Measurements from ENCODE around the gene SGK2.

Gene SGK2

DNA sequence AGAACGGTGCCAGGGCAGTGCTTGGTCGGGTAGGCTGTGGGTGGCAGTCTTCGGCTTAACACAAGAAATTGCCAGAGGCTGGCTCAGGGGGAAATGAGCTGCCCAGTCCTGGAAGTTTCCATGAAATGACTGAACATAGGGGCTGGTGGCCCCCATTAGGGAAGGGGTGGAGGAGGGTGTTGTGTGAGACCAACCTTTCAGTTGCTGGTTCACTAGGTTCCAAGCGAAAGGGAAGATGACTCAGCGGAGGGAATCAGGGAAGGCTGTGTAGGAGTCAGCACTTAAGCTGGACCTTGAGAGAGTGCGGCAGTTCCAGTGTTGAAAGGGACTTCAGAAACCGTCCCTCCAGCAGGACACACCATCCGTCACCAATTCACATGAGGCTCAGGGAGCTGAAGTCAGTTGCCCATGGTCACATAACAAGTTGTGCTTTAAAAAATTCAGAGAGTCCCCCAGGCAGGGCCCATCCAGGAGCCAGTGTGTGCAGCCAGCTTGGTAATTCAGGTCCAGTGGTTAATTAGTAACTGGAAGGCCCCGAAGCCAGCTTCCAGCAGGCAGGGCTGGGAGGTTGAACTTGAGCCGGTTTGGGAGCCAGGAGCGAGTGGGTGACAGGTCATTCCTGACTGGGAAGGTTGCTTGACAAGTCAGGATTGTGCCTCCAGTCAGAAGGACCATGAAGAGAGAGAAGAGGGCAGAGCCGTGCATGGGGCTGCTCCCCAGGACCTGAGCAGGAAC is at the start of gene SGK2:
Gene SGK2, plus strand, starts transcription at position 616 of the 735 bp plus-strand sequence. CDS start 7,469 bp downstream, outside the sequence.
- DNase-seq, result no peak

DNA sequence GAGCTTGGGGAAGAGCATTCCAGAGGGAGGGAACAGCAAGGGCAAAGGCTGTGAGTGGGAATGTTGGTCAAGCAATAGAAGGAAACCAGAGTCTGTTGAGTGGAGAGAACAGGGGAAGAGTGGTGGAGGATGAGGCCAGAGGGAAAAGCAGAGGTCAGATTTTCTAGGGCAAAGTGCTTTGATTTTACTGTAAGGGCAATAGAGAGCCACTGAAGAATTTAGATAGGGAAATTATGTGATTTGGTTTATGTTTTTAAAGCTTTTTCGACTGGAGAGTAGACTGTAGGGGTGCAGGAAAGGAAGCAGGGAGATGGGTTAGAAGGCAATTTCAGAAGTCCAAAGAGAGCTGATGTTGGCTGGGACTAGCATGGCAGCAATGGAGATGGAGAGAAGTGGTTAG is 46.9 kb upstream of the SGK2 start:
- DNase-seq, result no peak

DNA sequence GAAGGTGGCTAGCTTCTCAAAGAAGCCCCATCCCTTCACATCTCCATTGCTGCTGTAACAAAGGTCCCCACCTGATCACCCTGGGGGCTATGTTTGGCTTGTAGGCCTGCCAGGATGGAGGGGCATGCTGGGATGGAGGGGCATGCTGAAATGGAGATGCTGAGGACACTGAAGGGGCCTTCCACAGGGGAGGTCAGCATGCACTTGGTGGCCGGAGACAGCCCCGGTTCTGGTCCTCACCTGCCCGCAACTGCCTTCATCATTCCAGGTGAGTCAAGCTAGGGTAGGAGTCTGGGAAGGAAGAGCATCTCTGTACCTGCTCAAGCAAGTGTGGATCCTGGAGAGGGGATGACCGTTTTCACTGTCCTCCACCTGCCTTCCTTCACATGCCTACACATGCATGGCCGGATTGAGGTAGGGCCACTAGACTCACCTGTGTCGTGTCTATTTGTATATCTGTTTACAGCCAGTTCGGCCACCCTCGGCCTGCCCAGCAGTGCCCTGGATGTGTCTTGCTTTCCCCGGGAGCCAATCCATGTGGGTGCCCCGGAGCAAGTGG is 45.4 kb upstream of the SGK2 start:
- DNase-seq, result no peak

DNA sequence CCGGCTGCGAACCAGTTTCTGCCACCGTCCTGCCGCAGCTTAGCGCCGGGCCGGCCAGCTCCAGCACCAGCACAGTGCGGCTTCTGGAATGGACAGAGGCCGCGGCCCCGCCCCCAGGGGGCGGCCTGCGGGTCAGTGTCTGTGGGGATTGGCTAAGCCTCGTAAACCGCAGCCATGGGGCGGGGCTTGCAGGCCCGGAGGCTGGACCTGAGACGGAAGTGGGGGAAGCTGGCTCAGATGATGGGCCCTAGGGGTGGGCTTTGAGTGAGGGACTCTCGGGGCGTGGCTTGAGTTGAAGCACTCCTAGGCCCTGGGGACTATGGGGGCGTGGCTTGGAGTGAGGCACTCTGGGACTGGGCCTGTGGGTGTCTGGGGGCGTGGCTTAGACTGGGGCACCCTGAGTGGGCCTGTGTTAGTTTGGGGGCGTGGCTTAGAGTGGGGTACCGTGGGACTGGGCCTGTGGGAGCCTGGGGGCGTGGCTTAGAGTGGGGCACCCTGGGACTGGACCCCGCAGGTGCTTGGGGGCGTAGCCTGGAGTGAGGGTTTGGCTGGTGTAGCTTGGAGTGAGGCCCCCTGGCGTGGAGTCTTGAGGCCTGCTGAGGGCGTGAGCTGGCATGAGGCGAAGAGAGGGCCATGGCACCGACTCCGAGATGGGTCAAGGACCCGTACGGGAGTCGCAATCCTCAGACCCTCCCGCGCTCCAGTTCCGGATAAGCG is 44.7 kb upstream of the SGK2 start:
- peak; percentile 84 for DNase-seq

DNA sequence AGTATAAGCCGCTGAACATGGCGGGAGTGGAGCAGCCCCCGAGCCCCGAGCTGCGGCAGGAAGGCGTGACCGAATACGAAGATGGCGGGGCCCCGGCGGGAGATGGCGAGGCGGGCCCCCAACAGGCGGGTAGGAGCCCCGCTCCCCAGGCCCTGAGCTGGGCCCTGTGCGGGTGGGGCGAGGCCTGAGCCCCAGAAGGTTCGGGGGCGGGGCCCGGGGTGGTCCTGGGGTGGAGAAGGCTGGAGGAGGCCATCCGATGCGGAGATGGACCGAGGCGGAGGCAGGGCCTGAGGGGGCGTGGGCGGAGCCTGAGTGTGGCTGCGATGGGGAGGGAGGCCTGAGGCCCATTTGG is 44.2 kb upstream of the SGK2 start:
- no peak for DNase-seq

DNA sequence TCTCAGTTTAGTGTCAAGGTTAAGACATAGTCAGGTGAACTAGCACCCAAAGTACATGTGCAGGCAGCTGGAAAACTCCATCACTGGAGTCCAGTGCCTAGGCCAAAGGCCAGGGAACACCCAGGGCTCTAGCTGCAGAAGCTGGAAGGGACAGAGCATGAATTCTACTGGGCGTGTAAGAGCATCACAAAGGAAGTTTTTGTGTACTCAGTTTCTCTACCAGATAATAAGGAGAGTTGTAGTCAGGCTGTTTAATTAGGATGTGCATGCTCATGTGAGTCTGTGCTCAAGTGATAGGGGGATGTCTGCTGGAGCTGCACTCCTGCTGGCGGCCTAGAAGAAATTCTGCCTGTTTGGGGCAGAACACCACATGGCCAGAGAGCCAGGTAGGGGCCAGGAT is 43.2 kb upstream of the SGK2 start:
- DNase-seq, result no peak

DNA sequence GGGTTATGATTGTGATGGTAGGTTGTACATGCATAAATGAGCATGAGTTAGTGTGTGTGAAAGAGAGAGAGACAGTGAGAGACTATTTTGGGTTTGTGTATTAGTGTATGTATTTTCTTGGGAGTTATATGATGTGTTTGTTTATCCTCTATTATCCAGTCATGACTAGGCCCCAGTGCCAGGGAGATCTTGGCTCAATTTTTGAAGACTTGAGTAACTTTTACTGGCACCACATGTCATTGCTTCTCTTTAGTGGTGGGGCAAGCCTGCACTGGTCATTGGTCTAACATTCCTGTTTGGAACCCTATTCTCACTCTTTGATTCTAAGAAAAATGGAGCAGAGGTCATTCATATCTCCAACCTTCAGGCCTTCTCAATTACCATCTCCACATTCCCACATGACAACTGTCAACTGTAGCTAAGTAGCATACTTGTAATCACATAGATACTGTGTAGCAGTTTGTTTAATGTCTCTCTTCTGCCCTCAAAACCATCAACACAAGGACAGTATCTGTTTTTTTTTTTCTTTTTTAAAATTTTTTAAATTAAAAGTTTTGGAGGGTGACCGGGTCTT is 42.5 kb upstream of the SGK2 start:
- DNase-seq, result no peak

DNA sequence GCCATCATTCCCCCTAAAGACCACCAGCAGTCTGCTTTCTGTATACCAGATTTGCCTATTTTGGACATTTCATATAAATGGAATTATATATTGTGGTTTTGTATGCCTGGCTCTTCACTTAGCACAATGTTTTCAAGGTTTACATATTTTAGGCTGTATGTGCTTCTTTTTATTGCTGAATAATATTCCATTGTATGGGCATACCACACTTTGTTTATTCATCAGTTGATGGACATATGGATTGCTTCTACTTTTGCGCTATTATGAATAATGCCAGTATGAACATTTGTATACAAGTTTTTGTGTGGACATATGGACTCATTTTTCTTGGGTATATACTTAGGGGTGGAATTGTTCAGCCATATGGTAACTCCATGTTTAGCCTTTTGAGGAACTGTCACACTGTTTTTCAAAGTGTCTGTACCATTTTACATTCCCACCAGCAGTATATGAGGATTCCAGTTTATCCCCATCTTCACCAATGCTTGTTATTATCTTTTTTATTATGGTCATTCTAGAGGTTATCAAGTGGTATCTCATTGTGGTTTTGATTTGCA is 38.7 kb upstream of the SGK2 start:
- DNase-seq, result no peak

DNA sequence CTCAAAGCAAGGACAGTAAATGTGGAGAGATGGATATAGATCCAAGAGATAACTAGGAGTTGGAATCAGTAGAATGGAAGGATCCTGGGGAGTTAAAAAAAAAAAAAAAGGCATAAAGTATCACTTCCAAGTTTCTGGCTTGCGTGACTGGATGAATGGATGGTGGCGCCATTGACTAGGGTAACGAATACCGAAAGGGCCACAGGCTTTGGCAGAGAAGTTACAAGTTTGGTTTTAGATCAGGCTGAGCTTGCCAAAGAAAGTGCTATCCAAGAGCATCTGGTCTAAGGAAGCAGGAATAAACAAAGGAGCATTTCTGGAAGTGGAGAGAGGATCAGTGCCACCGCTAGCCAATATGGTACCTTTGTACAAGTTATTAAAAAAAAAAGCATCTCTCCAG is 33.8 kb upstream of the SGK2 start:
- DNase-seq, result no peak

DNA sequence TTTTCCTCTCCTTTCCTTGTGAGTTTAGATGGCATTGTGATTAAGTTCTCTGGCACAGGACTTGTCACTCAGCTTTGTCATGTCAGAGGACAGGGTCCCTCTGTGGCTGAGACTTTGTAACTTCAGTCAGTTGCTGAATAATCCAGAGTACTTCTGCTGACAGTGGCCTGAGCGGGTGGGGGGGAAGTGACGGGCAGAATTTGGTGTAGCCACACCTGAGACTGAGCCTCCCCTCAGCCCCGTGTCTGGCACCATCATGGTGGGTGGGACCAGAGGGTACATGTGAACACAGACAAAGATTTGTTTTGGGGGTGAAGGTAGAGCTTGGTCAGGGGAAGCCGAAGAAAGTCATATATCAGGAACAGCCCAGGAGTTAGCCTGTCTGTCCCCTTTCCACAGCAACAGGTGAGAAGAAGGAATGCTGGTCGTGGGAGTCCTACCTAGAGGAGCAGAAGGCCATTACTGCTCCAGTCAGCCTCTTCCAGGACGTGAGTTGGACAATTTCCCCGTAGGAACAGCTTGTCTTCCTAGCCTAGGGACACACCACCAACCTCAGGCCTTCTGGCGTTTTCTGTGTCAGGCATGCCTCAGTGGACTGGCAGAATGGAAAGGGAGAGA is 30.5 kb upstream of the SGK2 start:
- no peak for DNase-seq

DNA sequence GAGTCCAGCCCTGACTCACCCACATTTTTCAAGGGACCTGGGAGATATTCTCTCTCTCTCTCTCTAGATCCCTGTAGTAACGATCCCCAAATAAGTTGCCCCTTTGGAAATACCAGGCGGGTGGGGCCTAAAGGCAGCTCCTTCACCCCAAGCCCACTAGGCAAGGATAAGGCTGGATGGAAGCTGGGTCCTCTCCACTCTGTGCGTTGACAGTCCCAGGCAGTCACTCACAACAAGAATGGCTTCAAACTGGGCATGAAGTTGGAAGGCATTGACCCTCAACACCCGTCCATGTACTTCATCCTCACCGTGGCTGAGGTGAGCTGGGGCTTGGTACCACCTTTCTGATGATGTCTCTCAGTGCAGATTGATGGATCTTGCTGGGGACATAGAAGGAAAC is 29.8 kb upstream of the SGK2 start:
- DNase-seq, result no peak

DNA sequence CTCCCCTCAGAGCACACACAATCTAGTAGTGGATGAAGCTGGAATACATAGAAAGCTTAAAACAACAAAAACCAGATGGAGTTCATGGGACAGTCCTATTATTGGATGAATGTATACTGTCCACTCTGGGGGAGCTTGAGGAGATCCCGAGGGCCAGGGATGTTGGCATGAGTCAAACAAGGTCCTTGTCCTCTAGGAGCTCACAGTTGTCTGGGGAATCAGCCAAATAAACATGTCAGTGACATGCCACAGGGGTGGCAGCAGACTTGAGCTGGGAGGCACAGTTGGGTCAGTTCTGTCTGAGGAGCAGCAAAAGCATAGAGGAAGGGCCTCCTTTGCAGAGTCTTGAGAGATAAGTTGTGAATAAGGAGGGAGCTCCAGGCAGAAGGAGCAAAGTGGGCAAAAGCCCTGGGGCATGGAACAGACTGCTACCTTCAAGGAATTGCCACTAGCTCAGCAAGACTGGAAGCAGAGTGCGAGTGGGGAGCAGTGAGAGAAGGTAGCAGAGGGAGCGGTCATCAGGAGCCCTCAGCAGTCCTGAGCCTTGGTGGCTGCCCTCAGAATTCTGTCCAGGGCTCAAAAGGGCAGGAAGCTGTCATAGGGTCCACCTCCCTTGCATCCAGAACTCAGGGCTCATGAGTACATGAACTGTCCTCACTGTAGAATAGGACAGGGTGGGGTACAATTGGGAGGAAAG is 29.2 kb upstream of the SGK2 start:
- no peak for DNase-seq

DNA sequence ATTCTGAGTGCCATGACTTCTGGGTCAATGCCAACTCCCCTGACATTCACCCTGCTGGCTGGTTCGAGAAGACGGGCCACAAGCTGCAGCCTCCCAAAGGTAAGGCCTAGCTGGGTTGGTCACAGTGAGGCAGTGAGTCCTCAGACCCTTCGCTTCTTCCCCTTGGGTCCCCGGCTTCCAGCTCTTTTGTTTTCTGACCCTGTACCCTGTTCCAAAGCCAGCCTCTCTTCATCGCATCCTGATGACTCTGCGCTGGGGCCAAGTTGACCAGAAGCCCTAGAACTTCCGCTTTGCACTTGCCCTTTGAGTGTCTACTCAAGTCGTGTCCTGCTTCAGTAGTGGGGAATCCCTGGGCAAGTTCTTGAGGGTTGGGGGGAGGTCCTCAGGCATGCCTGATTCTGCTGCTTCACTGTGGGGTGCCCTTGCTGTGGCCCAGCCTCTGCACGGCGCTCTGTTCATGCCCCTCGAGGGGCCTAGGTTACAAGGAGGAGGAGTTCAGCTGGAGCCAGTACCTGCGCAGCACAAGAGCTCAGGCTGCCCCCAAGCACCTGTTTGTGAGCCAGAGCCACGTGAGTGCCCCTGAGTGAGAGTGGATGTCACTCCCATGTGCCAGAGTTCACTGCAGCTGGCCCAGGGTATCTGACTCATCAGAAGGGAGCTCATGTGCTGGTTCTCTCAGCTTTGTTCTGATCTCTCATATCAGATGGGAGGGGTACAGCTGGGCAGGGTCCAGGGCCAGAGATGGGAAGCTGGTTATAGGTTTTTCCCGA is 28.3 kb upstream of the SGK2 start:
- no peak for DNase-seq

DNA sequence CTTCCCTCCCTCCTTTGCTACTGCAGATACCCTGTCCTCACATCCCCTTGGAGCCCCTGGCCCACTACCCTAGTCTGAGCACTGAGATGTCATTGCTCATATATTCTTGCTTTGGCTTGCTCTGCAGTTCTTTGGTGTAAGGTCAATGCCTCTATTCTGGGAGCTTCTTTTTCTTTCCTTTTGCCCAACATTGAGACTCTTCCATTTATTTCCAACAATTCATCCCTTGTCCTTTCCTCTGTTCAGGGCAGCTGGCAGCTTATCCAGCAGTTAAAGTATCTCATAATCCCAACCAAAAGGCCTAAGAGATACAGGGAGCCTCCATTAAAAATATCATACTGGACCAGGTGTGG is 27.8 kb upstream of the SGK2 start:
- no peak for DNase-seq

DNA sequence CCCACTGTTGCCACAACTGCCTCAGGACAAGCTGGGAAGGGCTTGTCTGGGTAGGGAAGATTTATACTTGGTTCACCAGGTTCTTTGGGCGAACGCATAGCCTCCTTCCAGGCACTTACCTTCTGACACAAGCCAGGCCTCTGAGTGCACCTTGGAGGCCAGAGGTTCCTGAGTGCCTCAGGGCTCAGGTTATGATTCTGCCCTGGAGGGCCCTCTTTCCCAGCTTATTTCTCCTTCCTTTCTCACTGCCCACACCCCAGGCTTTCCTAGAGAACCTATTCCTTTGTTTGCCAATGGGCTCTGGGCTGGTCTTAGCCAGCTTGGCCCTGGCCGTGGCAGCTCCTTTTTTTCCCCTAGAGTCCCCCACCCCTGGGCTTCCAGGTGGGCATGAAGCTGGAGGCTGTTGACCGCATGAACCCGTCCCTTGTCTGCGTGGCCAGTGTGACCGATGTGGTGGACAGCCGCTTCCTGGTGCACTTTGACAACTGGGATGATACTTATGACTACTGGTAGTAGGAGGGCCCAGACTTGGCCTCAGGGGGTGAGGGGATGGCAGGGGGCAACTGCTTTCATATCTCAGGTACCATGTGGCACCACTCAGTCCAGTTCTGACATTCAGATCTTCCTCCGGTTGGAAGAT is 26.3 kb upstream of the SGK2 start:
- no peak for DNase-seq

DNA sequence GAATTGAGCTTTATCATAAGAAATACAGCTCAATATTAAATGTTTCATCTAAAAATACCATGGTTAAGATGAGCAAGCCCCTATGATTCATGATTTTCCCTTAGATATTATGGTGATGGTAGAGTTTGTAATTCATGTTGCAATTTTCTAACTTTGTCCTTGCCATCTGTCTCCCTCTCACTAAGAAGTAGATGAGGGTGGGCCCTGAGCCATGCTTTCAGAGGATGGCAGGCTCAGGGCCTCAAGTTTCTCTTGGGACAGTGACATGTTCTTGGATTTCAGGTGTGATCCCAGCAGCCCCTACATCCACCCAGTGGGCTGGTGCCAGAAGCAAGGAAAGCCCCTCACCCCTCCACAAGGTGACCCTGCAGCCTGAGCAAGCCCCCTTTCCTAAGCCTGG is 25.8 kb upstream of the SGK2 start:
- DNase-seq, result no peak

DNA sequence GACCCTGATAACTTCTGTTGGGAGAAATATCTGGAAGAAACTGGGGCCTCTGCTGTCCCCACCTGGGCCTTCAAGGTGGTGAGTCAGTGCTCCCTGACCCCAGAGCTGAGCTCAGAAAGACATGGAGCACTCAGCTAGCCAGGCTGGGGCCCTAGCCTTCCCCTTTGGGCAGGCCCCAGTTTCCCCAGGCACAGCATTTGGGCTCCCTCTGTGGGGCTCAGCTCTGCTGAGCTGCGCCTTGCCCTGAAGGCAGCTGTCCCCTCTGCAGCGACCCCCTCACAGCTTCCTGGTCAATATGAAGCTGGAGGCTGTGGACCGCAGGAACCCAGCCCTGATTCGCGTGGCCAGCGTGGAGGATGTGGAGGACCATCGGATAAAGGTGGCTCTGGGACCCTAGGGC is 24.8 kb upstream of the SGK2 start:
- DNase-seq, result no peak

DNA sequence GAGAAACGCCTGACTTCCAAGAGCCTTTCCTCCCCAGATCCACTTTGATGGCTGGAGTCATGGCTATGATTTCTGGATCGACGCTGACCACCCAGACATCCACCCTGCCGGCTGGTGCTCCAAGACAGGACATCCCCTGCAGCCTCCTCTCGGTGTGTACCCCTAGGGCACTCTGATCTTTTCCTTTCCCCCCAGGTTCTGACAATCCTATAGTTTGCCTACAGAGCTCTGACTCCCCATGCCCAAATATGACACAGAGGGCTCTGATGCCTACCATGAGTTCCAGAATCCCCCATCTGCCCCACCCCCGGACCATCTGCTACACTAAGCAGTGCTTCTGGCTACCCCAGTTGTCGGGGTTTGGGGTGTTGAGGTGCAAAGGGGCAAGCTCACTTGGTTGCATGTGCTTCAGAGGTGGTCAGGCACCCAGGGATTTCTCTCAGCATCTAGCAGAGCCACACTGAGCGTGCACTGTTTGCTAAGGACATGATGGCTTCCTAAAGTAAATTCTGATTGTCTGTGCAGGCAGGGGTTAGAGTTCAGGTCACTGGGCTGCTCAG is 24.0 kb upstream of the SGK2 start:
- DNase-seq, result no peak

DNA sequence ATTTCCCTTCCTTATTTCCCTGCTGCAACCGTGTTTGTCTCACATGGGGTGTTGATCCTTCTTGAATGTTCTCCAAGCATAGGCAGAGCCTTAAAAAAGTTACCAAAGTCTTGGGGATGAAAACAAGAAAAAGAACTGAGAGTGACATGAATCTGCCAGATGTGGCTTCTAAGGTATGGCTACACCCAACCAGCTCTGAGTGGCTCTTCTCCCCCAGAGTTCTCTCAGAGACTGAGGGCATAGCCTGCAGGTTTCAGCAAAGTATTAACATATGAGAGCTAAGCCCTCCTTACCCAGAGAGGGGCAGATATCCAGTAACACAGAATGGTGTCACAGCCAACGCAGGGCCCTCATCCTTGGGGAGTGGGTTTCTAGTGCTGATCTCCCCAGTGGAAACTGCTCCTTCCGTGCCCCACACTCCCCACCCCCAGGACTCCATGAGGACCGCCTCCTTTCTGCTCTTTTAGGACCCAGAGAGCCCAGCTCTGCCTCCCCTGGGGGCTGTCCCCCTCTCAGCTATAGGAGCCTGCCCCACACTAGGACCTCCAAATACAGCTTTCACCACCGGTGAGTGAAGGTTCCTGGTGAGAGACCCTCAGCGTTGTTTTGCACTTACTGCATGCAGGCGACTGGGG is 23.3 kb upstream of the SGK2 start:
- no peak for DNase-seq

DNA sequence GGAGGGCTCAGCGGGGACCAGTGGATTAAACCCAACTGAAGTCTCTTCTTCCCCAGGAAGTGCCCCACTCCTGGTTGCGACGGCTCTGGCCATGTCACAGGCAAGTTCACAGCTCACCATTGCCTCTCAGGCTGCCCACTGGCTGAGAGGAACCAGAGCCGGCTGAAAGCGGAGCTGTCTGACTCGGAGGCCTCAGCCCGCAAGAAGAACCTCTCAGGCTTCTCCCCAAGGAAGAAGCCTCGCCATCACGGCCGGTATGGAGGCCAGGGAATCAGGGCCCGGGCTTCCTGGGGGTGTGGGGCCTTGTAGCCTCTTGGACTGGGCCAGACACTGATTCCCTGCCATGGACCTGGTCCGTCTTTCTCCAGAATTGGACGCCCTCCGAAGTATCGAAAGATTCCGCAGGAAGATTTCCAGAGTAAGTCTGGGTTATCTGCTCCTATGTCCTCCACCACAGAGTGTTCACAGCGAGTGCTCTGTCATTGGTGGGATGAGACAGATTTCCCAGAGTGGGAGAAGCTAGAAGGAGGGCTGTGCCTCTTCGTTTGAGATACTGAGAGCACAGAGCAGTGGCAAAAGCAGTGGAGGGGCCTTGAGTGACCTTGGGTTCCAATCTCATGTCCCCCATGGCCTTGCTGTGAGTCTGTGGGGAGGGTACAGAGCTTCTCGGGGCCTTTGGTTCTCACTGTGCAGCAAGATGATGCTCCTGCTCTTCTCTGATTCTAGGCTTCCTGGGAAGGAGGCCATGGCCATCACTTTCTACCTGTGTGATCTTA is 22.6 kb upstream of the SGK2 start:
- DNase-seq, result no peak

Data from activated CD8-positive, alpha-beta memory T cell treated with anti-CD3 and anti-CD28 coated beads, Interleukin-2, amount 50 U/mL, for 4 hours (primary cell).